ENCODE results near the gene DMPK. TPM values are rescaled to one million over a fixed set of nuclear protein-coding genes. Genes with fewer than 3 reads are reported as not detected.

DMPK gene
- total RNA-seq, 1 experiment from 2014 or later = 18.3 TPM

GRCh38 chr19:45790942-45791341 is 8.7 kb upstream of the DMPK start:
- DNase-seq = no peak
- CTCF ChIA-PET = no interaction called here
- intact Hi-C loops (cut with micrococcal nuclease) = no loop called here
- POLR2A ChIA-PET (ENCODE audit: unreplicated experiment) = no interaction called here
- Histone ChIP-seq H2AFZ (ENCODE audit: low read length) (no peak overlapping the region), H3K9me3 (ENCODE audit: low read length) (no peaks in the 10 kb centered on the region), H3K4me2 (ENCODE audit: low read length) (peak overlapping the region; percentile 97), H3K27ac (ENCODE audit: low read length) (no peak overlapping the region), H4K20me1 (ENCODE audit: low read length) (no peaks in the 10 kb centered on the region), H3K9ac (ENCODE audit: low read length) (no peak overlapping the region), H3K4me1 (ENCODE audit: insufficient read depth, low read length) (peaks cover 6% of the 10 kb centered on the region; the same call in 1 of the 2 replicates), H3K4me3 (ENCODE audit: low read length) (peak overlapping the region; percentile 93; the same call in 1 of the 2 replicates), H3F3A (ENCODE audit: low read length, unreplicated experiment) (no peaks in the 10 kb centered on the region), H3K9me2 (replicated peaks; ENCODE audit: low read length) (no peaks in the 10 kb centered on the region), H3K27me3 (ENCODE audit: low read length) (no peaks in the 10 kb centered on the region), H3K36me3 (ENCODE audit: low read depth, low read length) (peaks cover 8% of the 10 kb centered on the region; the same call in 1 of the 2 replicates), H3K79me2 (ENCODE audit: low read length) (peaks cover 16% of the 10 kb centered on the region)
- ATAC-seq = no peak
- TF ChIP-seq EZH2phosphoT487 (IDR thresholded peaks at IDR 0.05; ENCODE audit: borderline replicate concordance, low read length) (no peak), CTCF (conservative IDR thresholded peaks at IDR 0.05; ENCODE audit: low read depth, low read length) (no peak), EZH2 (IDR thresholded peaks at IDR 0.05; ENCODE audit: low read length, unreplicated experiment) (no peak)
- BruUV-seq (replicated peaks) = no TSS peak

- ChIA-PET POLR2A (ENCODE audit: unreplicated experiment) (no interaction called here), CTCF (no interaction called here)
- Histone ChIP-seq H3K4me2 (ENCODE audit: low read length) (no peak overlapping the region), H4K20me1 (ENCODE audit: low read length) (no peaks in the 10 kb centered on the region), H3K9me3 (ENCODE audit: low read length) (no peaks in the 10 kb centered on the region), H3K27me3 (ENCODE audit: low read length) (no peaks in the 10 kb centered on the region), H3K4me3 (ENCODE audit: low read length) (no peak overlapping the region), H2AFZ (ENCODE audit: low read length) (no peak overlapping the region), H3F3A (ENCODE audit: low read length, unreplicated experiment) (no peaks in the 10 kb centered on the region), H3K79me2 (ENCODE audit: low read length) (peaks cover 16% of the 10 kb centered on the region), H3K9me2 (replicated peaks; ENCODE audit: low read length) (no peaks in the 10 kb centered on the region), H3K27ac (ENCODE audit: low read length) (no peak overlapping the region), H3K4me1 (ENCODE audit: insufficient read depth, low read length) (peaks cover 6% of the 10 kb centered on the region; the same call in 1 of the 2 replicates), H3K9ac (ENCODE audit: low read length) (no peak overlapping the region), H3K36me3 (ENCODE audit: low read depth, low read length) (peaks cover 8% of the 10 kb centered on the region; the same call in 1 of the 2 replicates)
- DNase-seq = no peak
- intact Hi-C loops (cut with micrococcal nuclease) = no loop called here
- no peak for ATAC-seq
- TF ChIP-seq EZH2phosphoT487 (IDR thresholded peaks at IDR 0.05; ENCODE audit: borderline replicate concordance, low read length) (no peak), EZH2 (IDR thresholded peaks at IDR 0.05; ENCODE audit: low read length, unreplicated experiment) (no peak), CTCF (conservative IDR thresholded peaks at IDR 0.05; ENCODE audit: low read depth, low read length) (no peak)
- TSS peak; percentile 2 for BruUV-seq (replicated peaks)
Observed at GRCh38 chr19:45789035-45789786, 6.9 kb upstream of the DMPK start.

GRCh38 chr19:45786533-45786894 is 4.2 kb upstream of the DMPK start:
- ChIA-PET POLR2A (ENCODE audit: unreplicated experiment) (no interaction called here), CTCF (no interaction called here)
- Histone ChIP-seq H4K20me1 (ENCODE audit: low read length) (no peaks in the 10 kb centered on the region), H3K27ac (ENCODE audit: low read length) (no peak overlapping the region), H2AFZ (ENCODE audit: low read length) (no peak overlapping the region), H3K27me3 (ENCODE audit: low read length) (no peaks in the 10 kb centered on the region), H3F3A (ENCODE audit: low read length, unreplicated experiment) (no peaks in the 10 kb centered on the region), H3K9ac (ENCODE audit: low read length) (no peak overlapping the region), H3K4me3 (ENCODE audit: low read length) (no peak overlapping the region), H3K4me1 (ENCODE audit: insufficient read depth, low read length) (peaks cover 25% of the 10 kb centered on the region), H3K4me2 (ENCODE audit: low read length) (no peak overlapping the region), H3K79me2 (ENCODE audit: low read length) (peaks cover 9% of the 10 kb centered on the region), H3K9me3 (ENCODE audit: low read length) (no peaks in the 10 kb centered on the region), H3K9me2 (replicated peaks; ENCODE audit: low read length) (no peaks in the 10 kb centered on the region), H3K36me3 (ENCODE audit: low read depth, low read length) (peaks cover 8% of the 10 kb centered on the region; the same call in 1 of the 2 replicates)
- TF ChIP-seq CTCF (conservative IDR thresholded peaks at IDR 0.05; ENCODE audit: low read depth, low read length) (no peak), EZH2 (IDR thresholded peaks at IDR 0.05; ENCODE audit: low read length, unreplicated experiment) (no peak), EZH2phosphoT487 (IDR thresholded peaks at IDR 0.05; ENCODE audit: borderline replicate concordance, low read length) (no peak)
- no TSS peak for BruUV-seq (replicated peaks)
- intact Hi-C loops (cut with micrococcal nuclease) = no loop called here
- ATAC-seq = no peak
- DNase-seq = no peak

All from PC-3 (cell line).